NT2/D1 (cell line): ENCODE measurements around the gene RREB1.

Experiments
- DNase-seq: peaks from one replicate; pipeline ENCODE4 v3.0.0-alpha.2; 2011; ENCODE audit warnings: low read depth, low spot score
- H3K27me3 ChIP-seq: 2 replicates; pipeline ENCODE4 v1.6.0; 2011; ENCODE audit warnings: mild to moderate bottlenecking; ENCODE audit not compliant: insufficient read length, insufficient read depth
- H3K36me3 ChIP-seq: 2 replicates; pipeline ENCODE4 v1.6.1; 2011; ENCODE audit warnings: mild to moderate bottlenecking, low read length, mixed read lengths; ENCODE audit not compliant: insufficient read depth, insufficient read length
- H3K4me1 ChIP-seq: 2 replicates; pipeline ENCODE4 v1.5.1; 2011; ENCODE audit not compliant: insufficient read depth, insufficient read length
- H3K4me3 ChIP-seq: 2 replicates; pipeline ENCODE4 v1.5.1; 2011; ENCODE audit warnings: low read depth; ENCODE audit not compliant: insufficient read length
- H3K9ac ChIP-seq: 2 replicates; pipeline ENCODE4 v1.6.0; 2011; ENCODE audit warnings: low read depth; ENCODE audit not compliant: insufficient read length
- H3K9me3 ChIP-seq: 2 replicates; pipeline ENCODE4 v1.5.1; 2011; ENCODE audit warnings: mild to moderate bottlenecking, low read length; ENCODE audit not compliant: insufficient read depth
- SUZ12 ChIP-seq: IDR thresholded peaks from 2 replicates; pipeline ENCODE4 v1.6.1; 2011; ENCODE audit not compliant: insufficient read length, insufficient read depth; ENCODE audit errors: extremely low read depth
- YY1 ChIP-seq: IDR thresholded peaks from 2 replicates; pipeline ENCODE4 v1.6.1; 2011; ENCODE audit not compliant: insufficient read length, insufficient read depth
- ZNF274 ChIP-seq: IDR thresholded peaks from 2 replicates; pipeline ENCODE4 v1.6.1; 2011; ENCODE audit warnings: mild to moderate bottlenecking, low read depth, low read length

RREB1 gene

DNA sequence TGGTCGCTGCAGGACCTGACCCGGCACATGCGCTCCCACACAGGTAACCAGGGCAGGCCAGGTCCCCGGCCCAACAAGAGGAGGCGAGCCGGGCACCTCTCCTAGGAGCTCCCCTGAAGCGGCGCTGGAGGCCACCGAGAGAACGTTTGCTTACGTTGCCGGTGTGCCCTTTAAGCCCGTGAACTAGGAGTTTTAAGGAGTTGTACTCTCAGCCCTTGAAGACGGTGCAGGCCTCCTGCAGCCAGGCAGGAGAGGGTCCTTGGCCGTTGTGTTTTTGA is 139.4 kb downstream of the RREB1 start:
- TF ChIP-seq ZNF274 (no peak), YY1 (no peak)
- no peaks in the 10 kb centered on the region for H3K4me1 ChIP-seq
- H3K27me3 ChIP-seq, result no peaks in the 10 kb centered on the region
- peaks cover 61% of the 10 kb centered on the region for H3K36me3 ChIP-seq
- no peak overlapping the region for H3K9ac ChIP-seq
- no peak overlapping the region for H3K4me3 ChIP-seq
- H3K9me3 ChIP-seq, result no peaks in the 10 kb centered on the region
- DNase-seq, result no peak

DNA sequence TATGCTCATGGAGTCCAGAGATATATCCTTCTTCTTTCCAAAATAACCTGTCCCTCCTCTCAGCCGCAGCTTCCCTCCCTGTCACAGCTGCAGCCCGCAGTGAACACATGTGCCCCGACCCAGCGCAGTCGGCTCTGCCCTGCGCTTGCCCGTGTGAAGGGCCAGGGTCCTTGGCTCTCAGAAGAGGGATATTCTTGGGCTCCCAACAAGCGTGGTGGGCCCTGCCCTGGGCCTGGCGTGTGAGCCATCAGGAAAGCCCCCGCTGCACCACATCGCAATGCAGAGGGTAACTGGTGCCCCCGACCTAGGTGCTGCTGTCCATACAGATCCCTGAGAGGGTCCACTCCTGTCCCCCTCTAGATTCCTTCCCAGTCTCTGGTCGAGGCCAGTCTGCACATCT is 140.1 kb downstream of the RREB1 start:
- peaks cover 64% of the 10 kb centered on the region for H3K36me3 ChIP-seq
- TF ChIP-seq ZNF274, result no peak
- TF ChIP-seq SUZ12, result no peak
- no peak for TF ChIP-seq YY1
- DNase-seq, result no peak

DNA sequence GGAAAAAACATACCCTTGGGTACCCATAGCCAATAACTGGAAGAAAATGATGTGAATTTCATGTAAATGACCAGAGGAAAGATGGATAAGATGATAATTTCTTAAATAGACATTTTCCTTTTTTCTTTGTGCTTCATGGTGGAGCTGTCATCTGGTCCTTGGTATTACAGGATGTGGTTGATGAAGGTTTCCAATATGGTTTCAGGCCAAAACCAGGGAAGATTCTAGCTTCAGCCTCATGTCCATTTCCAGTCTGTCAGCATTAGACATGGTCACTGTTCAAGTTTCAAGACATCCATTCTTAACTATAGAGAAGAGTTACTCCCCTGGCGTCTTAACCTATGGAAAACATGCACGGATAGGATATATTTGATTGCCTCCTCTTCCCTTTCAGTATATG is 141.6 kb downstream of the RREB1 start:
- Histone ChIP-seq H3K4me1 (no peaks in the 10 kb centered on the region), H3K4me3 (no peak overlapping the region), H3K9ac (no peak overlapping the region), H3K9me3 (no peaks in the 10 kb centered on the region), H3K27me3 (no peaks in the 10 kb centered on the region), H3K36me3 (peaks cover 64% of the 10 kb centered on the region)
- no peak for DNase-seq
- TF ChIP-seq ZNF274, result no peak
- TF ChIP-seq SUZ12, result no peak
- no peak for TF ChIP-seq YY1

More for the DNA sequence above, 140.1 kb downstream of the RREB1 start:
- Histone ChIP-seq H3K27me3 (no peaks in the 10 kb centered on the region), H3K4me3 (no peak overlapping the region), H3K9me3 (no peaks in the 10 kb centered on the region), H3K9ac (no peak overlapping the region), H3K4me1 (no peaks in the 10 kb centered on the region)

DNA sequence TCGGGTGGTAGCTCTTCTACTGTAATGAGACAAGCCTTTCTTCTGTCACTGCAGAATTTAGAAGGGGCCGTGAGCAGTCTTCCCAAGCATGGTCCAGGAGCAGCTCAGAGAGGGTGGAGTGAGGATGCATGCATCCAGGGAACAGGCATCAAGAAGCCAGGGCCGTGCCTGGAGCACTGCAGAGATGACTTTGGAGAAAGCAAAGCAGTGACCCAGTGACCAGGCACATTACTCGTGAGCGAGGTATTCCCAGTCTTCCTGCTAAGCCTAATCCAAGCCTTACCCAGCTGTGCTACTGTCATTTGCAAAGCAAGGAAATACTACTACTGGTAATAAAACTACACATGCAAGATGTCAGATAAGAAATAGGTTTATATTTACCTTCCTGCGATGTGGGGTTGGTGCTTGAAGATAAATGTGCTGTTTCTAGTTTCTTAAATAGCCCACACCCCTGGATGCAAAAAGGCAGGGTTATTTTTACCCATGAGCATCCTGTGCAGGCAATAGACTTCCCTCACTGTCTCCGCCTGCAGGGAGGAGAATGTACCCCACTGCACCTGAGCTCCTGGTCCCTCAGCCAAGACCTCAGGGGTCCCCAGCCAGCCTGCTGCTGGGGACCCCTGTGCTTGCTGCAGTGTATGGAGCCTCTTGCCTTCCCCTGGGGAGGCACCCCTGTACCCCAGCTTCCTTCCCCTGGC is 142.3 kb downstream of the RREB1 start:
- Histone ChIP-seq H3K4me3 (no peak overlapping the region), H3K27me3 (no peaks in the 10 kb centered on the region), H3K9me3 (no peaks in the 10 kb centered on the region; the same call in 1 of the 2 replicates), H3K4me1 (no peaks in the 10 kb centered on the region), H3K9ac (no peak overlapping the region), H3K36me3 (peaks cover 64% of the 10 kb centered on the region)
- DNase-seq, result no peak
- TF ChIP-seq SUZ12 (no peak), YY1 (no peak), ZNF274 (no peak)

DNA sequence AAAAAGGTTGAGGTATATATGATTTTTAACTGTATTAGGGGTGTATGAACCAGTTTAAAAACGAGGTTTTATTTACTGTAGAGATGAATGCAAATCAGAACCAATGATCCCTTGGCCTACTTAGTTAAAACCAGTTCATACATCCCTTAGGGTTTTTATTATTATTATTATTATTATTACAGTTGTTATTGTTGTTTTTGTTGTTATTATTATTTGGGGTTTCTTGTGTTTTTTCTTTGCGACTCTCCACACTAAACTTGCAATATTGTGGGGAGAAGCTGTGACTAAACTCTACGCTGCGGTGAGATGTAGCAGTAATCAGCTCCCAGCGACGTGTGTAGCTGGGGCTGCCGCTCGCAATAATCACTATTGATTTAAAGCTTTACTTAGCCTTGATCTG is 143.1 kb downstream of the RREB1 start:
- Histone ChIP-seq H3K4me1 (no peaks in the 10 kb centered on the region), H3K27me3 (no peaks in the 10 kb centered on the region), H3K9ac (no peak overlapping the region), H3K9me3 (peaks cover 7% of the 10 kb centered on the region; the same call in 1 of the 2 replicates), H3K4me3 (no peak overlapping the region), H3K36me3 (peaks cover 59% of the 10 kb centered on the region)
- no peak for DNase-seq
- TF ChIP-seq SUZ12, result no peak
- TF ChIP-seq ZNF274, result no peak
- TF ChIP-seq YY1, result no peak

DNA sequence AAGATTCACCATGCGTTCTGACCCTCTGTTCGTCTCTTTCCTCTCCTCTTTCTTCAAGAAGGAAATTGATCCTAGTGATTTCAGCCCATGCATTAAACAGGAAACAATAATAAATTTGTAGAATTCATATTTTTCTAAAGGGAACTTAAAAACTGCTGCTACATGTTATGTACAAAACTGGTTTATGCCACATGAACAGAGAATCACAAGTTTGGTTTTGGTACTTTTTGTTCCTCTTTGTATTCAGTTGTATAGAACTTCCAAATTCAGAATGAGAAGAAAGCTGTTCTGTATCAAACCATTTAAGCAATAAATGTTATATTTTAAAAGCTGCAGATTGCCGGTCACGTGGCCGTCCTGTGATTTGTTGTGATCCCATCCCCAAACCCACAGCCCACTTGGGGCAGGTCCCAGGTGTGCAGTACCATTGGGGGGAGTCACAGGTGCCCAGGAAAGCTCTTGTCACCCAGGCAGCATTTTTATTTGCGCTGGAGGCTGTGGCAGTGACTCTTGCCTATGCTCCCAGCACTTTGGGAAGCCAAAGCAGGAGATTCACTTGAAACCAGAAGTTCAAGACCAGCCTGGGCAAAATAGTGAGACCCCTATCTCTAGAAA is 144.0 kb downstream of the RREB1 start:
- H3K4me1 ChIP-seq, result no peaks in the 10 kb centered on the region
- DNase-seq, result no peak
- TF ChIP-seq ZNF274 (no peak), YY1 (no peak), SUZ12 (no peak)
- no peak overlapping the region for H3K9ac ChIP-seq
- H3K36me3 ChIP-seq, result peaks cover 50% of the 10 kb centered on the region
- H3K4me3 ChIP-seq, result no peak overlapping the region
- H3K27me3 ChIP-seq, result no peaks in the 10 kb centered on the region
- H3K9me3 ChIP-seq, result peaks cover 14% of the 10 kb centered on the region; the same call in 1 of the 2 replicates

DNA sequence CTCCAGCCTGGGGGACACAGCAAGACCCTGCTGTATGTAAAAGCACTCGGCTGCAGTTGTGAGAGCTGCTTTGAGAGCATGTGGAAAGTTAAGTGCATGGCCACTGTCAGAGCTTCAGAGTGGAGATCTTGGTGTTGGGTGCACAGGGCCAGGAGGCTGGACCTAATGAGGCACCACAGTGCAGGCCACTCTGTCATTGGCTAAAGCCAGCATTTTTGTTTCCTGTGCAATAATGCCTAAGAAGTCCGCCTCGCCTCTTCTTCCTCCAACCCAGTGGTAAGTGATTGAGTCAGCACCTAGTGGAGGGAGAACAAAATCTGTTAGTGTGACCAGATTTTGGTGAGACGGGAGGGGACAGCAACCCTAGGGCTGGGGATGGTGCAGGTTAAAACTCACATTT is 144.6 kb downstream of the RREB1 start:
- no peak for DNase-seq
- no peak for TF ChIP-seq YY1
- TF ChIP-seq SUZ12, result no peak
- no peak for TF ChIP-seq ZNF274
- H3K9me3 ChIP-seq, result peaks cover 17% of the 10 kb centered on the region; the same call in 1 of the 2 replicates
- H3K27me3 ChIP-seq, result no peaks in the 10 kb centered on the region
- no peak overlapping the region for H3K9ac ChIP-seq
- peaks cover 43% of the 10 kb centered on the region for H3K36me3 ChIP-seq
- no peak overlapping the region for H3K4me3 ChIP-seq
- no peaks in the 10 kb centered on the region for H3K4me1 ChIP-seq
